ENCODE data around the gene NBPF15.
A peak's percentile ranks its signal among the peaks of the same experiment; 100 is the strongest.
"Not testable (repeated sequence)": the region's sequence is repeated elsewhere in the genome, so short reads cannot be mapped to it uniquely, and the experiment has no call there.

NBPF15 gene

DNA sequence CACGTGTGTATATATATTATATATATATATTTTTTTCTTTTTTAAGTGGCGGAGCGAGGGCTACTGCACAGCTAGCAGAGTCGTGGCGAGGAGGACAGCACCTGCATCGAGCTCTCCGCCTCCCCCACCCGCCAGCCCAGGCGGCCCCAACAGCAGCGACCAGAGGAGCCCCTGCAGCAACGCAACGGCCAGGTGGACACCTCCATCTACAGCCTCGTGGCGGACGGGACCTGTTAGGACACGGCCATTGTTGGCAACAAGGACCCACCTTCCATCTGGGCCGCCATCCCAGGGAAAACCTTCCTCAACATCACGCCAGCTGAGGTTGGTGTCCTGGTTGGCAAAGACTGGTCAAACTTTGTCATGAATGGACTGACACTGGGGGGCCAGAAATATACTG, 19.1 kb downstream of the NBPF15 start:
- H3K9me3 ChIP-seq (ENCODE audit: control insufficient read depth, low read length); H3K4me1 ChIP-seq (ENCODE audit: control insufficient read depth, insufficient read depth, low read length, poor library complexity, severe bottlenecking); H3K27ac ChIP-seq (ENCODE audit: low read depth, low read length, severe bottlenecking); H3K36me3 ChIP-seq (ENCODE audit: control insufficient read depth, insufficient read depth, low read length); H3K4me3 ChIP-seq (ENCODE audit: extremely low read depth, insufficient read depth, low read length, poor library complexity, severe bottlenecking): not testable (repeated sequence)
- WGBS, 2 experiments (ENCODE audit: insufficient coverage in 2 of 2) = 100% methylated on average over 5 of the region's 18 CpGs; no CpG with 5 or more reads in 1 of the 2 experiments

DNA sequence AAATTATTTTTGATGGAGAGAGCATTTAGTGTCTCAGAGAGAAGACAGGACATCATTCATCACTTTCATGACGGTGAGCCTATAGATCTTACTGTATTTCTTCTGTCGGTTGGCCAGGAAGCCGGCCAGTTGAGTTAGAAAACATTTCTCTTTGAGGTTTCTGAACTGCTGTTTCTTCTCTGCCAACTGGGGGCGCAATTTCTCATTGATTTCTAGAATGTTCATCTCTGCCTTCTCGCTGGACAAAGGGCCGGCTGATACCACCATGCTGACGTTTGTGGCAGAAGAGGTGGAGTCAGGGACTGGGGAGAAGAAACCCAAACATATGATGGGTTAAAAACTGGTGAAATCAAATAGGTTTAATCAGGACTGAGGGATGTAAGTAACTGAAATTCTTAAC, 21.7 kb downstream of the NBPF15 start:
- H3K4me1 ChIP-seq (ENCODE audit: control insufficient read depth, insufficient read depth, low read length, poor library complexity, severe bottlenecking) = not testable (repeated sequence)
- WGBS, 2 experiments (ENCODE audit: insufficient coverage in 2 of 2) = 40 to 50% methylated on average over 1 to 2 of the region's 7 CpGs

DNA sequence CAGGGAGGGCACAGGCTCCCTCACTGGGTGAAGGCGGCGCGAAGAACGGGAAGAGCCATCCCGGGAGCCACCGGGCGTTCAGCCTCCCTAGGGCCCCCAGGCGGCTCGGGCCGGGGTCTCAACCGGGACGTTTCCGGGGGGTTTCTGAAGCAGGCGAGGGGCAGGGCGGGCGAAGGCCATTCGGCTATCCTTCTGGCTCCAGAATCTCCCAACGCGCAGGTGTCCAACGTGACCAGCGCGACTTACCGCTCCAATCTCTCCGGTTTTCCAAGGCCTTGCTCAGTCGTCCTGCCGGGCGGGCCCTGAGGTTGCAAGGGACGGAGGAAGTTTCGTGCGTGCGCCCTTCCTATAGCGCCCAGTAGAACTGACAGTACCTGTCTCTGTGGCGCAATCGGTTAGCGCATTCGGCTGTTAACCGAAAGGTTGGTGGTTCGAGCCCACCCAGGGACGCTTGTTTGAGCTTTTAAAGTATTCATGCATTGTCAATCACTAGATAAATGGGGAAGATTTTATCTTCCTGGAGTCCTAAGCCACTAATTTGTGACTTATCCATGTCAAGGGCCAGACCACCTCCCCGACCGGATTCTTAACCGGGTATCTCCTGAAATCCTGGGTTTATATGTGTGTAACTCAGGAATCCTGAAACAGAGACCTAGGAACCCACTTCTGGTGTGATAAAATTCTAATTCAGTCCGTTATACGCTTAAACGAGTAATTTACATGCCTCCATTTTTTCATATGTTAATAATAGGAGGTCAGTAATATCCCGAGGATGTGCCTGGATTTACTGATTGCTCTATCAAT, 42.4 kb downstream of the NBPF15 start:
- not testable (repeated sequence) for H3K36me3 ChIP-seq (ENCODE audit: control insufficient read depth, insufficient read depth, low read length); H3K4me1 ChIP-seq (ENCODE audit: control insufficient read depth, insufficient read depth, low read length, poor library complexity, severe bottlenecking); H3K9me3 ChIP-seq (ENCODE audit: control insufficient read depth, low read length); H3K27ac ChIP-seq (ENCODE audit: low read depth, low read length, severe bottlenecking)
- H3K4me3 ChIP-seq (ENCODE audit: extremely low read depth, insufficient read depth, low read length, poor library complexity, severe bottlenecking) = peak overlapping the region; percentile 39
- WGBS, 2 experiments (ENCODE audit: insufficient coverage in 2 of 2) = 0 to 2% methylated on average over 8 of the region's 46 CpGs

More for the DNA sequence above, 21.7 kb downstream of the NBPF15 start:
- not testable (repeated sequence) for H3K9me3 ChIP-seq (ENCODE audit: control insufficient read depth, low read length); H3K36me3 ChIP-seq (ENCODE audit: control insufficient read depth, insufficient read depth, low read length); H3K27ac ChIP-seq (ENCODE audit: low read depth, low read length, severe bottlenecking); H3K4me3 ChIP-seq (ENCODE audit: extremely low read depth, insufficient read depth, low read length, poor library complexity, severe bottlenecking)

- not testable (repeated sequence) for H3K27ac ChIP-seq (ENCODE audit: low read depth, low read length, severe bottlenecking); H3K36me3 ChIP-seq (ENCODE audit: control insufficient read depth, insufficient read depth, low read length); H3K4me1 ChIP-seq (ENCODE audit: control insufficient read depth, insufficient read depth, low read length, poor library complexity, severe bottlenecking); H3K9me3 ChIP-seq (ENCODE audit: control insufficient read depth, low read length)
- WGBS, 2 experiments (ENCODE audit: insufficient coverage in 2 of 2) = no CpG with 5 or more reads among the region's 26 CpGs
- peak overlapping the region; percentile 31 for H3K4me3 ChIP-seq (ENCODE audit: extremely low read depth, insufficient read depth, low read length, poor library complexity, severe bottlenecking)
Measured at GRCh38 chr1:144413404-144414118, 47.9 kb downstream of the NBPF15 start.

GRCh38 chr1:144412491-144413403, 48.7 kb downstream of the NBPF15 start:
- H3K4me1 ChIP-seq (ENCODE audit: control insufficient read depth, insufficient read depth, low read length, poor library complexity, severe bottlenecking); H3K36me3 ChIP-seq (ENCODE audit: control insufficient read depth, insufficient read depth, low read length); H3K9me3 ChIP-seq (ENCODE audit: control insufficient read depth, low read length): not testable (repeated sequence)
- peak overlapping the region; percentile 85 for H3K27ac ChIP-seq (ENCODE audit: low read depth, low read length, severe bottlenecking)
- peak overlapping the region; percentile 31 for H3K4me3 ChIP-seq (ENCODE audit: extremely low read depth, insufficient read depth, low read length, poor library complexity, severe bottlenecking)
- 1 to 7% methylated on average over 16 to 17 of the region's 41 CpGs for WGBS, 2 experiments (ENCODE audit: insufficient coverage in 2 of 2)

GRCh38 chr1:144412068-144412471, 49.4 kb downstream of the NBPF15 start:
- peak overlapping the region; percentile 57 for H3K27ac ChIP-seq (ENCODE audit: low read depth, low read length, severe bottlenecking)
- H3K9me3 ChIP-seq (ENCODE audit: control insufficient read depth, low read length); H3K4me3 ChIP-seq (ENCODE audit: extremely low read depth, insufficient read depth, low read length, poor library complexity, severe bottlenecking); H3K36me3 ChIP-seq (ENCODE audit: control insufficient read depth, insufficient read depth, low read length); H3K4me1 ChIP-seq (ENCODE audit: control insufficient read depth, insufficient read depth, low read length, poor library complexity, severe bottlenecking): not testable (repeated sequence)
- WGBS, 2 experiments (ENCODE audit: insufficient coverage in 2 of 2) = 0% methylated on average over 2 of the region's 23 CpGs; no CpG with 5 or more reads in 1 of the 2 experiments

DNA sequence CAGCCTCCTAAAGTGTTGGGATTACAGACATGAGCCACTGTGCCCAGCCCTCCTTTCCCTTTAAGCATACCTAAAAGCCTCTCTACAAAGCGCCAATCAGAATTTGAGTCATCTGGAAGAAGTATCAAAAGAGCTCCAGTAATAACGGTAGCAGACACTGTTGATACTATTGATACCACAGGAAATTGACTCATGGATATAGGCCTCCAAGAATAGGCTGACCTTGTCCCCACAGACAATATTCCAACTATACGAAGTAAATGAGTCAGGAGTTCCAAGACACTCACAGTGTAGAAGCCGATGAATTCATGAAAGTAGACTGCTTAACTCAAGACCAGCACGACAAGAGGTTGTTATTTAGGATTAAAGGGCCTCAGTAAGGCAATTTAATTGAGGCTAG, 58.7 kb downstream of the NBPF15 start:
- H3K9me3 ChIP-seq (ENCODE audit: control insufficient read depth, low read length); H3K36me3 ChIP-seq (ENCODE audit: control insufficient read depth, insufficient read depth, low read length); H3K4me1 ChIP-seq (ENCODE audit: control insufficient read depth, insufficient read depth, low read length, poor library complexity, severe bottlenecking); H3K27ac ChIP-seq (ENCODE audit: low read depth, low read length, severe bottlenecking); H3K4me3 ChIP-seq (ENCODE audit: extremely low read depth, insufficient read depth, low read length, poor library complexity, severe bottlenecking): not testable (repeated sequence)
- WGBS, 2 experiments (ENCODE audit: insufficient coverage in 2 of 2) = no CpG with 5 or more reads among the region's 5 CpGs

DNA sequence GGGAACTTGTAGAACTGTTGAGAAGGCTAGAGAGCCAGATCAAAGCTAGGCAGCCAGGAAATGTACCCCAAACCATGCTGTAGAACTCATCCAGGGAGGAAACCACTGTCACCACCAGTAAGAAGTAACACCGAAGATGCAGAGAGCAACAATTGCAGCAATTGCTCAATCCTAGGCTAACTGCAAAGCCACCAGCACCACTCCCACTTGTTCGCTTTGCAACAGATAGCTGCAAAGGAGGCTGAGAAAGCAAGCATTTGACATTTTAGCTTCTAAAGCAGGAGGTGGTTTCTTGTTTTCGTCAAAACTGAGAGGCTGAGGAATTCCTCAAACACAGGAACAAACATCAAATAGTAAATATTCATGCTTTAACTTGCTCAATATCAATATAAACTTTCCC, 89.8 kb downstream of the NBPF15 start:
- not testable (repeated sequence) for H3K27ac ChIP-seq (ENCODE audit: low read depth, low read length, severe bottlenecking); H3K4me1 ChIP-seq (ENCODE audit: control insufficient read depth, insufficient read depth, low read length, poor library complexity, severe bottlenecking); H3K4me3 ChIP-seq (ENCODE audit: extremely low read depth, insufficient read depth, low read length, poor library complexity, severe bottlenecking); H3K9me3 ChIP-seq (ENCODE audit: control insufficient read depth, low read length); H3K36me3 ChIP-seq (ENCODE audit: control insufficient read depth, insufficient read depth, low read length)
- WGBS, 2 experiments (ENCODE audit: insufficient coverage in 2 of 2) = no CpG with 5 or more reads among the region's 3 CpGs
